HepG2 (cell line): Measurements from ENCODE around the gene LBX2. TPM values are rescaled to one million over a fixed set of nuclear protein-coding genes. Genes with fewer than 3 reads are reported as not detected.

Experiments
- HMGXB4 ChIP-seq, 2 experiments: sonication (generic) in 1 of 2; formaldehyde crosslinking in 1 of 2; IDR thresholded peaks; 2 replicates each; pipeline versions ENCODE4 v1.4.0 to v1.6.1; 2018 to 2020; ENCODE audit warnings: missing genetic modification reagents in 2 of 2, borderline replicate concordance in 1 of 2, low read depth in 1 of 2, mild to moderate bottlenecking in 1 of 2, missing biosample characterization in 1 of 2
- NR1H2 ChIP-seq: sonication (generic); formaldehyde crosslinking; IDR thresholded peaks from 2 replicates; pipeline ENCODE4 v1.8.1; 2022; ENCODE audit warnings: low read depth, missing genetic modification reagents, borderline replicate concordance
- POLR2G ChIP-seq: fragments of 200-400 bp; formaldehyde crosslinking; IDR thresholded peaks from 2 replicates; pipeline ENCODE4 v1.6.1; 2018; ENCODE audit warnings: mild to moderate bottlenecking, low read depth, low read length, moderate library complexity
- TAF1 ChIP-seq: sonication (generic); formaldehyde crosslinking; IDR thresholded peaks from 2 replicates; pipeline ENCODE4 v1.4.0; 2020; ENCODE audit warnings: missing genetic modification reagents
- THYN1 ChIP-seq: sonication (generic); formaldehyde crosslinking; IDR thresholded peaks from 2 replicates; pipeline ENCODE4 v1.8.1; 2023; ENCODE audit warnings: low read depth, mild to moderate bottlenecking, moderate library complexity, missing genetic modification reagents, borderline replicate concordance
- ZEB1 ChIP-seq: IDR thresholded peaks from 2 replicates; pipeline ENCODE4 v1.6.1; 2012; ENCODE audit warnings: mild to moderate bottlenecking, low read depth, inconsistent platforms; ENCODE audit not compliant: insufficient replicate concordance
- ZHX1 ChIP-seq: sonication (generic); formaldehyde crosslinking; IDR thresholded peaks from 2 replicates; pipeline ENCODE4 v1.8.1; 2022; ENCODE audit warnings: low read depth, mild to moderate bottlenecking, missing genetic modification reagents
- ZNF138 ChIP-seq: sonication (generic); formaldehyde crosslinking; IDR thresholded peaks from 2 replicates; pipeline ENCODE4 v1.5.0; 2020; ENCODE audit warnings: mild to moderate bottlenecking, low read depth, missing genetic modification reagents
- ZNF280D ChIP-seq: sonication (generic); formaldehyde crosslinking; IDR thresholded peaks from 2 replicates; pipeline ENCODE4 v1.5.1; 2020; ENCODE audit warnings: mild to moderate bottlenecking, missing genetic modification reagents
- polyA plus RNA-seq, 8 experiments: library from polyadenylated mRNA; depleted of rRNA in 3 of 8; stranded (reverse) in 7 of 8; unstranded in 1 of 8; fragments of >200 nt; fragmentation: Illumina TruSeq in 4 of 8; extraction: Trizol in 4 of 8; gene quantifications; 2 replicates each; pipeline versions ENCODE4 v1.2.1 to v1.2.3, GENCODE V29; 2011 to 2016; ENCODE audit warnings: low read depth in 4 of 8, missing spikeins in 1 of 8, mixed read lengths in 1 of 8; ENCODE audit not compliant: insufficient read depth in 1 of 8
- total RNA-seq, 5 experiments: library from RNA; depleted of rRNA; stranded (reverse); fragments of >200 nt; fragmentation: Illumina TruSeq; extraction: Trizol; gene quantifications; 2 replicates each; pipeline ENCODE4 v1.2.3, GENCODE V29; 2016; ENCODE audit warnings: low read depth in 1 of 5

Gene LBX2
- total and polyA plus RNA-seq, 2 of the 13 experiments (the other 11 are each of a cell fraction or from before 2014, with no cell fraction given): 6.4 to 8.1 TPM

GRCh38 chr2:74515271-74515980, 16.0 kb upstream of the LBX2 start (continued):
- TF ChIP-seq ZNF280D: no peak
- peak; percentile 21; the same call in 1 of the 2 replicates for TF ChIP-seq TAF1 (CRISPR knock-in tag)
- no peak for TF ChIP-seq HMGXB4 (CRISPR knock-in tag; IDR thresholded peaks at IDR 0.05; ENCODE audit: borderline replicate concordance in 1 of 2, low read depth in 1 of 2)
- TF ChIP-seq THYN1 (CRISPR knock-in tag): no peak
- TF ChIP-seq ZNF138 (CRISPR knock-in tag): no peak
- peak; percentile 16; the same call in 1 of the 2 replicates for TF ChIP-seq POLR2G
- no peak for TF ChIP-seq NR1H2 (CRISPR knock-in tag)
- TF ChIP-seq ZHX1: 0 out of 2 replicates have a peak, but pooled peaks have one; percentile 12
- TF ChIP-seq ZEB1: no peak
- TF ChIP-seq, all 625 proteins: peak for 5
